HEK293T (cell line): ENCODE results near the gene CA10.

Experiments
- BHLHE40 ChIP-seq: fragments of 450-650 bp; IDR thresholded peaks from 2 replicates; pipeline ENCODE4 v1.6.1; 2016; ENCODE audit warnings: mild to moderate bottlenecking, moderate library complexity, borderline replicate concordance
- CTBP1 ChIP-seq: fragments of 450-650 bp; IDR thresholded peaks from 2 replicates; pipeline ENCODE4 v1.6.1; 2016; ENCODE audit warnings: borderline replicate concordance
- FOXA1 ChIP-seq: fragments of 450-650 bp; IDR thresholded peaks from 2 replicates; pipeline ENCODE4 v1.6.1; 2016; ENCODE audit warnings: mild to moderate bottlenecking
- FOXK2 ChIP-seq: fragments of 450-650 bp; IDR thresholded peaks from 2 replicates; pipeline ENCODE4 v1.6.1; 2016; ENCODE audit warnings: mild to moderate bottlenecking
- FOXM1 ChIP-seq: fragments of 450-650 bp; IDR thresholded peaks from 2 replicates; pipeline ENCODE4 v1.6.1; 2017; ENCODE audit warnings: mild to moderate bottlenecking, borderline replicate concordance
- HDGF ChIP-seq: fragments of 450-650 bp; IDR thresholded peaks from 2 replicates; pipeline ENCODE4 v1.6.1; 2017; ENCODE audit warnings: antibody characterized with exemption, borderline replicate concordance
- NFRKB ChIP-seq: fragments of 450-650 bp; IDR thresholded peaks from 2 replicates; pipeline ENCODE4 v1.6.1; 2016; ENCODE audit warnings: mild to moderate bottlenecking, moderate library complexity
- PKNOX1 ChIP-seq: fragments of 450-650 bp; IDR thresholded peaks from 2 replicates; pipeline ENCODE4 v1.6.1; 2016
- TARDBP ChIP-seq: fragments of 450-650 bp; IDR thresholded peaks from 2 replicates; pipeline ENCODE4 v1.6.1; 2016
- ZNF384 ChIP-seq: fragments of 450-650 bp; IDR thresholded peaks from 2 replicates; pipeline ENCODE4 v1.6.1; 2016

- no peak for TF ChIP-seq FOXM1
- no peak for TF ChIP-seq HDGF
- TF ChIP-seq NFRKB: no peak
- no peak for TF ChIP-seq ZNF384
- TF ChIP-seq TARDBP: no peak
- TF ChIP-seq FOXK2: no peak
- TF ChIP-seq FOXA1: no peak
- TF ChIP-seq CTBP1: no peak
- no peak for TF ChIP-seq BHLHE40
- TF ChIP-seq PKNOX1: no peak
Measured at GRCh38 chr17:52148288-52148968, 10.1 kb downstream of the CA10 start.
